ENCODE measurements around the gene NUP93.

DNA sequence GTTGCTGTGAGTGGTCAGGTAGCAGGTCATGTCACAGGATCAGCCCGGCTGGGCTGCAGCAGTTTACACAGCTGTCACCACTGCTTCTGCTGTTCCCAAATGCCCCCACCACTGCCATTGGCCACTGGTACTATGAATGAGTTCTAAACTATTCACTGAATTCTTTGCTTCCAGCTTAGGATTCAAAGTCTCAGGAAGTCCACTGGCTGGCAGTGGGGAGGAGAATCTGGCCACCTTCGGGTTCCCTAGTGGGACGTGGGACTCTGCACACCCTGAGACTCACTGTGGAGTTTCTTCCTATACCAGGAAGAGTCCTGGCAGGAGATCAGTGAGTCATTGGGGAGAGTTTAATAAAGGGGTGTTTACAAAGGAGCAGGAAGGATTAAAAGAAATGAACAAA lies 40.8 kb upstream of the NUP93 start:
- TF ChIP-seq, protein P1, sequence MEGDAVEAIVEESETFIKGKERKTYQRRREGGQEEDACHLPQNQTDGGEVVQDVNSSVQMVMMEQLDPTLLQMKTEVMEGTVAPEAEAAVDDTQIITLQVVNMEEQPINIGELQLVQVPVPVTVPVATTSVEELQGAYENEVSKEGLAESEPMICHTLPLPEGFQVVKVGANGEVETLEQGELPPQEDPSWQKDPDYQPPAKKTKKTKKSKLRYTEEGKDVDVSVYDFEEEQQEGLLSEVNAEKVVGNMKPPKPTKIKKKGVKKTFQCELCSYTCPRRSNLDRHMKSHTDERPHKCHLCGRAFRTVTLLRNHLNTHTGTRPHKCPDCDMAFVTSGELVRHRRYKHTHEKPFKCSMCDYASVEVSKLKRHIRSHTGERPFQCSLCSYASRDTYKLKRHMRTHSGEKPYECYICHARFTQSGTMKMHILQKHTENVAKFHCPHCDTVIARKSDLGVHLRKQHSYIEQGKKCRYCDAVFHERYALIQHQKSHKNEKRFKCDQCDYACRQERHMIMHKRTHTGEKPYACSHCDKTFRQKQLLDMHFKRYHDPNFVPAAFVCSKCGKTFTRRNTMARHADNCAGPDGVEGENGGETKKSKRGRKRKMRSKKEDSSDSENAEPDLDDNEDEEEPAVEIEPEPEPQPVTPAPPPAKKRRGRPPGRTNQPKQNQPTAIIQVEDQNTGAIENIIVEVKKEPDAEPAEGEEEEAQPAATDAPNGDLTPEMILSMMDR (IDR thresholded peaks at IDR 0.05; ENCODE audit: low read length): no peak
- TF ChIP-seq EZH2 (optimal IDR thresholded peaks at IDR 0.05; ENCODE audit: low read depth, low read length): no peak
- no peak for TF ChIP-seq EZH2phosphoT487 (IDR thresholded peaks at IDR 0.05; ENCODE audit: low read length)

Measured in MM.1S (cell line).